GM18861 (cell line): Measurements from ENCODE around the gene SCYGR5.
"Not testable (repeated sequence)": the region's sequence is repeated elsewhere in the genome, so short reads cannot be mapped to it uniquely, and the experiment has no call there.

ENCODE experiments used
- ATAC-seq: cut with Tn5 transposase; IDR thresholded peaks from one replicate; pipeline ENCODE4 v1.9.1; 2021; ENCODE audit not compliant: unreplicated experiment

Gene SCYGR5, protein sequence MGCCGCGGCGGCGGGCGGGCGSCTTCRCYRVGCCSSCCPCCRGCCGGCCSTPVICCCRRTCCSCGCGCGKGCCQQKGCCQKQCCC

DNA sequence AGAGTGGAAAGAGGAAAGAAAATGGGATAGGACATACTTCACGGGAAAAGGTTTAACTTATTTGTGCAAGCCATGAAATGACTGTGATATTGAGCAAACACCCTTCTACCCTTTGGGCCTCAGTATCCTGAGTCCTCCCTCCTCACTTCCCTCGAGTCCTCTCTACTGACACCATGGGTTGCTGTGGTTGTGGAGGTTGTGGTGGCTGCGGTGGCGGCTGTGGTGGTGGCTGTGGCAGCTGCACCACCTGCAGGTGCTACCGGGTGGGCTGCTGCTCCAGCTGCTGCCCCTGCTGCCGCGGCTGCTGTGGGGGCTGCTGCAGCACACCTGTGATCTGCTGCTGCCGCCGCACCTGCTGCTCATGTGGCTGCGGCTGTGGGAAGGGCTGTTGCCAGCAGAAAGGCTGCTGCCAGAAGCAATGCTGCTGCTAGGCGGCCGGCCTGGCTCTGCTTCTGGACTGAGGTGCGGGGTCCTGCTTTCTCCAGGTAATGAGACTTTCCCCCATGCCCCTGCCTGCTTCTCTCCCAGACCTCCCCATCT is at the start of gene SCYGR5:
TSS of gene SCYGR5 (plus strand) at position 174 of the 540 bp plus-strand sequence. CDS start at position 174, 0 bp downstream.
- not testable (repeated sequence) for ATAC-seq

DNA sequence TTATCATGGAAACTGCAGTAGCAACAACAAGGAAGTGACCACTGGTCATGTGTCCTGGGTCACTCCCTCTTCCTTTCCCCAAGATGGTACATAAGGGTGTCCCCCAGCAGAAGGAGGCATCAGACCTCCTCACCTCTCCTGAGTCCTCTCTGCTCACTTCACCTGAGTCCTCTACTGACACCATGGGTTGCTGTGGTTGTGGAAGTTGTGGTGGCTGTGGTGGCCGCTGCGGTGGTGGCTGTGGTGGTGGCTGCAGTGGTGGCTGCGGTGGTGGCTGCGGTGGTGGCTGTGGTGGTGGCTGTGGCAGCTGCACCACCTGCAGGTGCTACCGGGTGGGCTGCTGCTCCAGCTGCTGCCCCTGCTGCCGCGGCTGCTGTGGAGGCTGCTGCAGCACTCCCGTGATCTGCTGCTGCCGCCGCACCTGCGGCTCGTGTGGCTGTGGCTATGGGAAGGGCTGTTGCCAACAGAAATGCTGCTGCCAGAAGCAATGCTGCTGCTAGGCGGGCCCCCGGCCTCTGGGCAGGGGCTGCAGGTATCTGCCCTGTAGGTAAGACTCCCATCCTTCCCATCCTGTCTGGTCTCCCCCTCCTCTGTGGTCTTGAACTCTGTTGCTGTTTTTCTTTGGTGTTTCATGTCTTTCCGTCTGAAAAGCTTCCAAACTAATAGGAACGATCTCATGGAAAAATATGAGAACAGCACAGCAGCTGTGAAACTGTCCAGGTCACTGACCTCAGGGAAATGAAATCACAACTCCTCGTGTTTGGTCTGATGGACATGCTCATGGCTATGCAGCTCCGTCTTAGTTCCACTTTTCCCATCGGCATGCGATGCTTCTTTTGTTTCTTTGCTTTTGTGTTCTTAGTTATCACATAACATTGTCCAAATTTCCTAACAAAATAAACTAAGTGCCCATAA is 49.0 kb upstream of the SCYGR5 start, which contains the start of gene SCYGR4:
TSS of gene SCYGR4 (plus strand) at position 183 of the 915 bp plus-strand sequence. CDS start at position 183, 0 bp downstream.
- no peak for ATAC-seq

DNA sequence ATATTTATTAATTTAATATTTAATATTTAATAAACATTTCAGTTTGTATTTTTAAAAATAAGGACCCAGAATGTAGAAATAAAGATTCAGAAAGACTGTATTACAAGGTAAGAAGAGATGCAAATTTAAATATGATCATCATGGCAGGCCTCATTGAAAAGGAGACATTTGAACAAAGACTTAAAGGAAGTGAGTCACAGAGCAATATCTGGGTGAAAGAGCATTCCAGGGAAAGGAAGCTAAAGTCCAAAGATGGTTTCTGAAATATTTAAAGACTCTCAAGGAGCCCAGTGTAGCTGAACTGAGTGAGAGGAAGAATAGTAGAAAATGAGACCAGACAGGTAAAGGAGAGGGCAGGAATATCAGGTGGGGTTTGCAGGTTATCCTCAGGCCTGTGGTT is 43.4 kb upstream of the SCYGR5 start:
- ATAC-seq, result no peak

DNA sequence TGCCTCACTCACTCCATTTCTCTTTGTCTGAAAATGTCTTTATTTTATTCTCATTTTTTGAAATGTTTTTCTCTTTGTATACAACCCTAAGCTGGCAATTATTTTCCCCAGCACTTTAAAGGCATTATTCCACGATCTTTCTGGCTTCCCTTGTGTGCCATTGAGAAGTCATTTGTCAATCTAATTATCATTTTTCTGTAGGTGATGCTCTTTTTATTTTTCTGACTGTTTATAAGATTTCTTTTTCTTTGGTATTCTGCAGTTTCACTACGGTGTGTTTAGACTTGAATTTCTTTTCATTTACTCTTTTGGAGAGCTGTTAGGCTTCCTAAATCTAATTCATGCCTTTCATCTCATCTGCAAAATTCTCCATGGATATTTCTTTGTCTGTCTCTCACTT is 41.2 kb upstream of the SCYGR5 start:
- ATAC-seq, result no peak

DNA sequence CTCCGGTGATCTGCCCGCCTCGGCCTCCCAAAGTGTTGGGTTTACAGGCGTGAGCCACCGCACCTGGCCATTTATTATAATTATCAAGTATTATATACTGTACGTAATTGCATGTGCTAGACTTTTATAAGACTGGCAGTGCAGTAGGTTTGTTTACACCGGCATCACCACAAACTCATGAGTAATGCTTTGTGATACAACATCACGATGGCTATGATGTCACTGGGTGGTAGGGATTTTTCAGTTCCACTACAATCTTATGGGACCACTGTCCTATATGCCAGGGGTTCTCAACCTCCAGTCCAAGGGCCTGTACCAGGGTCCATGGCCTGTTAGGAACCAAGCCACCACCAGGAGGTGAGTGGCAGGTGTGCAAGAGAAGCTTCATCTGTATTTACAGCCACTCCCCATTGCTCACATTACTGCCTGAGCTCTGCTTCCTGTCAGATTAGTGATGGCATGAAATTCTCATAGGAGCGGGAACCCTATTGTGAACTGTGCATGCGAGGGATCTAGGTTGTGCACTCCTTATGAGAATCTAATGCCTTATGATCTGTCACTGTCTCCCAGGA is 39.9 kb upstream of the SCYGR5 start:
- no peak for ATAC-seq

DNA sequence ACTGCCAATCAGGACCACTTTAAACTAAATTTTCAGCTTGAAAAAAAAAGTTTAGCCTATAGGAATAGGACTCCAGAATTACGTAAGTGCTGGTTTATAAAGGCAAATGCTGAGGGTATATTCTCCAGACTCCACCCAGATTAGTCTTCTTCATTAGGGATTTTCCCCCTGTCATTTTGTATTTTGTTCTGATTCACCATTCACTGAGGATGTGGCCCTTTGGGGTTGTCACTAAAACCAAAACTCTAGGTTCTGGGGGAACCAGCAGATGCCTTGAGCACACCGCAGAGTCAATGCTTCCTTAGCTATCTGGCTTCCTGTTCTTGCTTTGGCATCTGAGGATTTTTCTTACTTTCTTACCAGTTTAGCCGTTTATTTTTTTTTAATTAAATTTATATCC is 38.8 kb upstream of the SCYGR5 start:
- ATAC-seq, result peak; percentile 96

DNA sequence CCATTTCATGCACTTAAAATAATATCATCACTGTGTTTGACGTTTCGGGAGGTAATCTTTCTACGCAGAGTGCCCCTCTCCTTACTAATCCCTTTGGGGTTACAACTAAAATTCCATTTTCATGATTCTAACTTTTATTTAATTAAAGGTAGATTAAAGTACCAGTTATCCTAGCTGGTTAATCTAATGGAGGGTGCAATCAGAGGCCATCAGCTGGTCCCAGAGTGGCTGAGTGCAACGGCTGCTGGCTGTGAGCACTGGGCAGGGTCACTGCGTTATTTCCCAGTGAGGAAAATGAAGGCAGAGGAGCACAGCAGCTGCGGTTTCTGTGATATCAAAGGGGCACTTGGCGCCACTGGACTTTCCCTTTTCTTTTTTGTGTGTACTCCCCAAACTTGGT is 37.2 kb upstream of the SCYGR5 start:
- no peak for ATAC-seq

DNA sequence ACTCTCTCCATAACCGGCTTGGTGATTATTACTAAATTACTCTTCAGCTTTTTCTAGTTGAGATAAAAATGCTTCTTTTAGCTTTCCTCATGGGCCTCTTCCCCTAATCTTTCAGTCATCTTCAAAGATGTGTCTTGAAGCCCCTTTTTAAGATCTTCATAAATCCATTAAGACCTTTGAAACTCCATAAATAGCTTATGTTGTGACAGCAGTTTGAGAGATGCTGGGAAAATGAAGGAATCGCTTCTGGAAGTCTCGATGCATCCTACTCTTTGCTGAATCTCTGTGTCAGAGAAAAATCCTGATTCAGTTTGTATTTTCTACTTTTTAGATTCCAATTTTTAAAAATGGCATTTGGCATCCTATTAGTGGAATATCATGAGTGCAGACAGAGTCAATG is 36.3 kb upstream of the SCYGR5 start:
- ATAC-seq, result no peak

DNA sequence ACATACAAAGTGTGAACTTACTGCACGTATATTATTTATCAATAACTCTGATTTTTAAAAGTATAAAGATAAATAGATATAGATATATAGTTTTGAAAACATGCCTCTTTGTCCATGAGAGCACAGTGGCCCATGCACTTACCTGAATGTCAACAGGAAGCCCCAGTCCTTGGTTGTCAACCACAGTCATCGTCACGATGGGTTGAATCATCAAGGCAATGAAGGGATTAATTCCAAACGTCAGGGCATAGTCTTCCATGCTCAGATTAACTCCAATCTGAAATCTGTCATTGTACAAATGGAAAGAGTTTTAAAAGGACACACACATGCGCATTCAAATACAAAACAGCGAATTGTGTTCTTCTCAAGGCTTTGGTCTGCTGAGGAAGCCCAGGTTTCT is 33.8 kb upstream of the SCYGR5 start:
- ATAC-seq, result no peak

DNA sequence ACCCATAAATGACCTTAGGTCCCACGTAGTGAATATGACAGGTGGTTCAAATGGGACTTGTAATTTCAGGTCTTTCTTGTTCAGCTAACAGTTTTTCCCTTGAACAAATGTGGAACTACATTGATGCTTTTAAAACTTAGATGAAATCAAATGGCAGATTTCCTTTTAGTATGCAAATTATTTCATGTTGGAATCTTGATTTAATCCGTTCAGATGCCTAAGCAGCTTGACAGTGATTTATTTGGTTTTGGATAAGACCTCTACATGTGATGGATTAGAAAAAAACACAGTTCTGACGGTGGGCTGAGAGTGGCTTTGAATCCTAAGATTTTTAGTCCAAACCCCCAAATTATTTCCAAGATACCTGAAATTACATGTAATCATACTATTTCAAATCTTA is 32.4 kb upstream of the SCYGR5 start:
- no peak for ATAC-seq

DNA sequence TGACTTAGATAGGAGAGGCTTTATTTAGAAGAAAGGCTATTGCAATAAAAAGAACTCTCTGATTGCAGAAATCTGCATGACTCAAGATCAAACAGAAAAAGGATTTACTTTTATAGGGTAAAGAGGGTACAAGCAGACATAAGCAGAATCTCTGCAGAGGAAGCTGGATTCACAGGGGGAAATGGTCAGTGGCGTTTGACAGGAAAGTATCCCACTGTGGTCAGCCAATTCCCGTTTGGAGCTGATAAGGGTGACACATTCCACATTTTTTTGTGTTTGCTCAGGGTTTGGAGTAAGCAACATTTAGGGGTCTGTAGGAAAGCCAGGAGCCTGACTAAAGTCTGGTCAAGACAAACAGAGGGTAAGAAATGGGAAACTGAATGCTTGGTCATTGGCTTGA is 23.9 kb upstream of the SCYGR5 start:
- ATAC-seq, result no peak

DNA sequence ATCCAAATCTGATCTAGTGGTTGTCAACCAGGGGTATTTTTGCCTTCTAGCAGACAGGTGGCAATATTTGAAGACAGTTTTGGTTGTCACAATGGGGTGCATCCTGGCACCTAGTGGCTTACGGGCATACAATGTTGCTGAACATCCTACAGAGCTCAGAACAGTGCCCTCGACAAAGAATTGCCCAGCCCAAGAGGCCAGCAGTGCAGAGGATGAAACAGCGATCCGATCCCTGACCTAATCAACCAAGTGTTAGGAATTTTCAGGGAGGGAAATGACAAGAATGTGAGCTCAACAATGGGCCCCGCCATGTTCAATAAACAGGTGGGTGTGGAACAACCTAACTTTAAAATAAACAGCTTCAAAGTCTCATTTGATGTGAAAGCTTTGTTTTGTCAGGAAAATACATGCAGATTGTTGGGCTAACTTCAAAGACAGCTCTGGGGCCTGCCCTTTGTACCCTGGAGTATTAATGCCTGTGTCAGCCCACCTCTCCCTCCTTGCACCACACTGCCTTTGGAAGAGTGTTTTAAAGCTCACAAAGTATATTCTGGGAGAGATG is 22.5 kb upstream of the SCYGR5 start:
- ATAC-seq, result no peak

DNA sequence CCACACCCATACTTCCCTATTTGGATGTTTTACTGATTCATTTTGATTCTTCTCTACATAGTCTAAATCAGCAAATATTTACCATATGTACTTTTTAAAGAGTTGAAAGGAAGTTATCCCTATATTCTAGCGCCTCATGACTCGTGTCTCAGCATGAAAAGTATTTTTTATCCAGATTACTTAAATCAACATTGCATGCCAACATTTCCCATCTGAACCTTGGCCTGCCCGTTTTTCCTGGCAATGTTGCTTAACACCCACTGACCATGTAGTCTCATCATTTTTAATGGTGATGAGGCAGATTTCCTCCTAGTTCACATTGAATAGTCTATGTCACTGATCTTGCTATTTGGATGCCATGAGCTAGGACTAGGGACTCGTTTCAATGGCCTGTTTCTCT is 13.2 kb upstream of the SCYGR5 start:
- no peak for ATAC-seq

DNA sequence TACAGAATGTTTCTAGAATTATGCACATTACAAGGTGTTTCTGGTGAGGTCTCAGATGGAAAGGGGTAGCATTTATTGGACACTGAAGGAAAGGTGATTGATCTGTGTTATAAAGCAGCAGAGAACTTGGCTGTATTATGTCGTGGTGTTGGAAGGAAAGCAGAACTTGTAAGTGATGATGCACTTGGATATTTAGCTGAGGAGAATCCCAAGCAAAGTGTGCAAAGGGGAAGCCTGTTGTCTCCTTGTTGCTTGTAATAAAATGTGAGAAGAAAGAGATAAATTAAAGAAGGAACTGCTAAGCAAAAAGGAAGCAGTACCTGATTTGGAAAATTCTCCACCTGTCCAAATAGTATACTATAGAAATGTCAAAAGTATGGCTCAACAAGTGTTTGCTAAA is 12.2 kb upstream of the SCYGR5 start:
- ATAC-seq, result no peak

DNA sequence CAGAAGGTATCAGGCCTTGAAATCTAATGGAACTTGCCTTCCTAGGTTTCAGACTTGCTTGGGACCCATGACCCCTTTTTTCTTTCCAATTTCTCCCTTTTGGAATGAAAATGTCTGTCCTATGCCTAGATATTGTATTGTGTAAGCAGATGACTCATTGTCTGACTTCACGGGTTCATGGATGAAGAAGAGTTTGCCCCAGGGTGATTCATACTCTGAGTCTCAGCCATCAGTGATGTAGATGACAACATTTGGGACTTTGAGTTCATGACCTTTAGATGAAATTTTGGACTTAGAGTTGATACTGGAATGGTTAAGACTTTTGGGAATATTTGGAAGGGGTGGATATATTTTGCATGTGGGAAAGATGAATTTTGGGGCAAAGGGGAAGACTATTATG is 11.2 kb upstream of the SCYGR5 start:
- no peak for ATAC-seq

DNA sequence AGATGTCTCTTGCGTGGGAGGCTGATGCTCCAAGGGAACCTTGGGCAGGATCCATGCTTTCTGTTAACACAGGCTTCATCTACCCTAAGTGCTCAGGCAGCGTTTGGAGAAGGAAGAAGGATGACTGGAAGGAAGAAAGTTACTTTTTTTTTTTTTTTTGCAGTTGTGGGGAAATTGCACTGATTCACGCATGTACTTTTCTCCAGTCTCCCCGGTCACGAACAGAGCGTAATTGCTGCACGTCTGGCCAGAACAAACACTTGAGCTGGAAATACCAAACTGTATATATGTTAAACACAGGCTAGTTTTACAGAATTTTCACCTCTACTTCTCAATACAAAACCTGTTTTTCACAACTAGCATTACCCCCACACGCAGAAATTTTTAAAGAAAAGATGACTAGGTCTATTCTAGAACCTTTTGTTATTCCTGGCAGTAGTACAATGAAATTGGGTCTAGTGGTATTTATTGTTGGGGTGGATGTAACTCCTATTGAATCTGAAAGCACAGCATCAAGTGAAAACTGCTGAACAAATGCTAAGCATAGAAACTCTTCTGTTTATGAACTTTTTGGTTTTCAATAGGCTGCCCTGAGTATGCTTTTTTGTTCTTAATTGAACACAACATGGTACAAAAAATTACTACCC is 9.3 kb upstream of the SCYGR5 start:
- ATAC-seq, result no peak

DNA sequence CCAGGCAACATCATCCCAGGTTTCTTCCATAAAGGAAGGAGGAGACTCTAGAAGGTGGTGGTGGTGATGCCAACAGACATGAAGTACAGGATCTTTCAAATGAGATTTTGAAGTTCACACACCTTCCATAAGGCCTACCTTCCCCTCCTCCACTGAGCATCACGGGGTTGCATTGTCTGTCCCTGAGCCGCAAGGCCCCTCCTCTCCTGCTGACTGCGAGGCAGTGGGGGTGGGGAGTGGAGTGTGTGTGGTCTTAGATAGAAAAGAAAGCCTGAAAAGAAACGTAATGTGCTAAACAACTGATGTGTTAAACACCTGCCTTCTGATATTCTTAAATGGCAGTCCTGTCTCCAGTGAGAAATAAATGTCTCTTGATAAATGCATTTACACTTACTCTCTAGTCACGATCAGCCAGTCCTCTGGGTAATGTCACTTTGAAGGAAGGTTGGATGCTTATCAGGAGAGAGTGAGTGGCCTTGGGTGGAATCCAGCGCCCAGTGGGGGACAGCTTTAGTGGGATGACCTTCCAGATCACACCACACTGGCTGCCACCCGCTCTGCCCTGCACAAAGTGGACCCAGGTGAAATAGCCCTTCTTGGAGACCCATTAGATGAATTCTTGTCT is 5.5 kb upstream of the SCYGR5 start:
- ATAC-seq, result no peak

DNA sequence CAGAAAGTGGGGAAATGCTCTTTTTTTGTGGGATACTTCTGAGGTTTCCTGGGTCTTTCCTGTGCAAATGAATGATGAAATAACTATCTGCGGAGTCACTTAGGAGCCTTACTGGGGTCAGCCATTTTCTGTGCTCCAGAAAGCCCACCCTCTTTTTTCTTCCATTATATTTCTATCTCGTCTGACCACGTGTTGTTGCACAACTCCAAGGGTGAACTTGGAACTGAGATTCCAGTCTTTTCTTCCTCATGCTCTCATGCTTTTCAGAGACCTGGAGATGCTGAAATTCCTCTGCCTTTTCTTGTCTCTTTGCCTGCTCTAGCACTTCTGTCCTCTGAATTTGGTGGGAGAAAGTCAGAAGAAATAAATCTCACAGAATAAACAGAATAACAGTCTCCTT is 4.8 kb upstream of the SCYGR5 start:
- no peak for ATAC-seq

DNA sequence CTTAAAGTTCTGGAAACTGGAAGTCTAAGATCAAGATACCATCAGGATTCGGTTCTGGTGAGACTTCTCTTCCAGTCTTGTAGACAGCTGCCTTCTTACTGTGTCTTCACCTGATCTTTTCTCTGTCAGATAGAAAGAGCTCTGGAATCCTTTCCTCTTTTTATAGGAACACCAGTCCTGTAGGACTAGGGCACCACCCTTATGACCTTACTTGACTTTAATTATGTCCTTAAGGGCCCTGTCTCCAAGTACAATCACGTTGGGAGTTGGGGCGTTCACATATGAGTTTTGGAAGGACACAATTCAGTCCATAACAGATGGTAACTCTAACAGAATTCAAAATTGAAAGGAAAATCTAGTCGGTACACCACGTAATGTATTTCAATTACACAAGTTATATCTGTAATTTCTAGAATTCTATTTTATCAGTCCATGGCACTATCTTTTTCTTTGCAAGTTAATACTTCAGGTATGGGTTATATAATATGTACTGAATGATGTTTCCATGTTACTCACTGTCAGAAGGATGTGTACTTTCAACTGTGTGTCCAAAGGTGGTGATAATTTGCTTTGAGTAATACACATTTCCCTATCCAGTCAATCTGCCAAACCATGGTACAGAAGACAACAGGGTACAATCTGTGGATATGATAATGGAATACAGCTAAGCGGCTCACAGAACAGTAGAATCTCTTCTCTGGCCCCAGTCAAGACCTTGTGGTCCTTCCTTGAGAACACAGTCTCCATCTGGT is 1.2 kb upstream of the SCYGR5 start:
- no peak for ATAC-seq
